ENCODE results near the gene TNS3.

The TNS3 gene

GRCh38 chr7:47332681-47333553, 249.0 kb downstream of the TNS3 start:
- DNase-seq (ENCODE audit: low read depth in 1 of 2, low spot score in 1 of 2) = no peak

GRCh38 chr7:47332213-47332612, 249.7 kb downstream of the TNS3 start:
- DNase-seq (ENCODE audit: low read depth in 1 of 2, low spot score in 1 of 2) = no peak

GRCh38 chr7:47331179-47331565, 250.7 kb downstream of the TNS3 start:
- DNase-seq (ENCODE audit: low read depth in 1 of 2, low spot score in 1 of 2) = no peak

GRCh38 chr7:47330561-47331178, 251.2 kb downstream of the TNS3 start:
- no peak for DNase-seq (ENCODE audit: low read depth in 1 of 2, low spot score in 1 of 2)

GRCh38 chr7:47330026-47330425, 251.9 kb downstream of the TNS3 start:
- no peak for DNase-seq (ENCODE audit: low read depth in 1 of 2, low spot score in 1 of 2)

- DNase-seq (ENCODE audit: low read depth in 1 of 2, low spot score in 1 of 2) = no peak
These were observed 252.5 kb downstream of the TNS3 start for GRCh38 chr7:47329320-47329926.

GRCh38 chr7:47328392-47329319, 253.3 kb downstream of the TNS3 start:
- DNase-seq (ENCODE audit: low read depth in 1 of 2, low spot score in 1 of 2) = no peak

- no peak for DNase-seq (ENCODE audit: low read depth in 1 of 2, low spot score in 1 of 2)
These were observed 254.1 kb downstream of the TNS3 start for GRCh38 chr7:47327698-47328391.

GRCh38 chr7:47327346-47327697, 254.6 kb downstream of the TNS3 start:
- DNase-seq (ENCODE audit: low read depth in 1 of 2, low spot score in 1 of 2) = no peak

- no peak for DNase-seq (ENCODE audit: low read depth in 1 of 2, low spot score in 1 of 2)
These were observed 255.1 kb downstream of the TNS3 start for GRCh38 chr7:47326808-47327207.

GRCh38 chr7:47326220-47326619, 255.7 kb downstream of the TNS3 start:
- DNase-seq (ENCODE audit: low read depth in 1 of 2, low spot score in 1 of 2) = no peak

- no peak for DNase-seq (ENCODE audit: low read depth in 1 of 2, low spot score in 1 of 2)
These were observed 256.6 kb downstream of the TNS3 start for GRCh38 chr7:47325337-47325736.

- DNase-seq (ENCODE audit: low read depth in 1 of 2, low spot score in 1 of 2) = no peak
These were observed 258.0 kb downstream of the TNS3 start for GRCh38 chr7:47323904-47324303.

- DNase-seq (ENCODE audit: low read depth in 1 of 2, low spot score in 1 of 2) = no peak
These were observed 259.2 kb downstream of the TNS3 start for GRCh38 chr7:47322731-47323130.

- DNase-seq (ENCODE audit: low read depth in 1 of 2, low spot score in 1 of 2) = no peak
These were observed 261.6 kb downstream of the TNS3 start for GRCh38 chr7:47320296-47320695.

GRCh38 chr7:47318395-47319182, 263.3 kb downstream of the TNS3 start:
- no peak for DNase-seq (ENCODE audit: low read depth in 1 of 2, low spot score in 1 of 2)

- DNase-seq (ENCODE audit: low read depth in 1 of 2, low spot score in 1 of 2) = no peak
These were observed 264.4 kb downstream of the TNS3 start for GRCh38 chr7:47317487-47317886.

GRCh38 chr7:47314728-47315607, 266.9 kb downstream of the TNS3 start:
- no peak for DNase-seq (ENCODE audit: low read depth in 1 of 2, low spot score in 1 of 2)

- no peak for DNase-seq (ENCODE audit: low read depth in 1 of 2, low spot score in 1 of 2)
These were observed 267.7 kb downstream of the TNS3 start for GRCh38 chr7:47314248-47314647.
